ENCODE results near the gene PSMG4. TPM values are rescaled to one million over a fixed set of nuclear protein-coding genes. Genes with fewer than 3 reads are reported as not detected.

The PSMG4 gene
- total and polyA plus RNA-seq, 2 of the 8 experiments (the other 6 are each of a cell fraction or from before 2014, with no cell fraction given): 40.6 to 113 TPM

GRCh38 chr6:3276174-3277167 is 17.7 kb downstream of the PSMG4 start:
- Histone ChIP-seq H3K9ac (replicated peaks in 1 of 4; ENCODE audit: extremely low read depth in 1 of 4, low read depth in 3 of 4, low read length in 3 of 4) (no peak overlapping the region), H4K8ac (ENCODE audit: extremely low read depth, insufficient read depth, low read length) (no peak overlapping the region; the same call in 1 of the 2 replicates), H4K91ac (replicated peaks; ENCODE audit: insufficient read length, low read length) (no peak overlapping the region), H3K4me2 (ENCODE audit: insufficient read depth in 1 of 2, low read depth in 2 of 2, low read length in 2 of 2) (no peak overlapping the region), H3K79me1 (ENCODE audit: low read depth, low read length) (peaks cover 5% of the 10 kb centered on the region), H3K79me2 (ENCODE audit: control insufficient read depth in 1 of 2, insufficient read depth in 2 of 2, low read length in 2 of 2) (no peaks in the 10 kb centered on the region), H4K20me1 (replicated peaks in 1 of 2; ENCODE audit: control insufficient read depth in 1 of 2, insufficient read depth in 2 of 2, low read length in 2 of 2) (peaks cover 4 to 17% of the 10 kb centered on the region in 2 experiments), H3K4me3 (ENCODE audit: extremely low read depth in 1 of 4, insufficient read depth in 2 of 4, low read depth in 3 of 4, low read length in 4 of 4) (no peak overlapping the region), H2BK15ac (ENCODE audit: low read length) (no peak overlapping the region), H3K14ac (ENCODE audit: insufficient read length) (no peak overlapping the region), H2AFZ (ENCODE audit: low read length) (no peak overlapping the region), H3K56ac (replicated peaks; ENCODE audit: insufficient read length, low read depth, low read length) (no peak overlapping the region), H3K4ac (replicated peaks; ENCODE audit: insufficient read length, low read depth, low read length) (no peak overlapping the region), H2BK120ac (replicated peaks; ENCODE audit: low read depth, low read length) (no peak overlapping the region), H4K5ac (ENCODE audit: insufficient read length, low read depth, low read length) (no peak overlapping the region), H3K9me3 (ENCODE audit: insufficient read depth in 2 of 2, low read depth in 1 of 2, low read length in 1 of 2) (no peaks in the 10 kb centered on the region), H3K23me2 (ENCODE audit: low read depth, low read length) (no peaks in the 10 kb centered on the region), H3K36me3 (ENCODE audit: control insufficient read depth in 2 of 4, insufficient read depth in 4 of 4, low read length in 3 of 4) (peaks cover 2 to 17% (median 9%) of the 10 kb centered on the region in 4 experiments; a peak in 5 of 8 replicates), H3K27ac (ENCODE audit: low read depth, low read length) (no peak overlapping the region), H3K27me3 (replicated peaks in 1 of 4; ENCODE audit: control insufficient read depth in 3 of 4, extremely low read depth in 1 of 4, insufficient read depth in 3 of 4, low read length in 3 of 4) (no peaks in the 10 kb centered on the region), H2BK5ac (ENCODE audit: low read depth, low read length) (no peak overlapping the region), H3K18ac (ENCODE audit: extremely low read depth, low read length) (no peak overlapping the region), H2AK5ac (ENCODE audit: low read depth, low read length) (no peak overlapping the region), H2BK12ac (ENCODE audit: low read depth, low read length) (no peak overlapping the region), H2BK20ac (ENCODE audit: low read length) (no peak overlapping the region), H3K23ac (ENCODE audit: insufficient read length) (no peak overlapping the region), H3K4me1 (replicated peaks in 1 of 4; ENCODE audit: control insufficient read depth in 3 of 4, insufficient read depth in 4 of 4, low read length in 3 of 4) (peaks cover under 1 to 2% (median under 1%) of the 10 kb centered on the region in 4 experiments; a peak in 6 of 7 replicates)
- FAIRE-seq (no peak), DNase-seq (ENCODE audit: low read depth in 1 of 2, low spot score in 2 of 2) (no peak)
- ChIA-PET POLR2A (ENCODE audit: partially characterized antibody) (interaction anchor here (1.0 kb wide), 1 partner anchor 15 kb away, joined by 4 read pairs; no protein-coding TSS in a partner anchor), CTCF (ENCODE audit: partially characterized antibody) (interaction anchor here (0.6 to 2.9 kb wide), 12 partner anchors 10 to 456 kb away, joined by 3 to 13 read pairs (median 4); no protein-coding TSS in a partner anchor)
- TF ChIP-seq TEAD4 (IDR thresholded peaks at IDR 0.05; ENCODE audit: low read depth, low read length): no peak
- TF ChIP-seq BRCA1 (IDR thresholded peaks at IDR 0.05; ENCODE audit: low read depth, low read length): no peak
- no peak for TF ChIP-seq SIRT6 (IDR thresholded peaks at IDR 0.05; ENCODE audit: low read length)
- 0 out of 3 replicates have a peak, but pooled peaks of 1 of the 2 experiments have one; percentile 24 for TF ChIP-seq POLR2A (IDR thresholded peaks at IDR 0.05; ENCODE audit: control extremely low read depth in 1 of 2, low read depth in 2 of 2, low read length in 2 of 2)
- WGBS, 2 experiments (ENCODE audit: extremely low coverage in 1 of 2, insufficient coverage in 1 of 2, insufficient read length in 1 of 2, insufficient replicate concordance in 2 of 2, low coverage in 1 of 2, low lambda C conversion rate in 2 of 2, missing lambda C conversion rate in 1 of 2): 84% methylated on average over 20 of the region's 20 CpGs; no CpG with 5 or more reads in 1 of the 2 experiments

All from H1 (cell line).